Breast epithelium (tissue), 3 donors: ENCODE measurements around the gene MEAK7.

Experiments
- CTCF ChIP-seq, 3 donors: fragments of 450-650 bp; IDR thresholded peaks; one replicate each; pipeline ENCODE4 v1.5.1; 2016 to 2017; ENCODE audit warnings: antibody characterized with exemption in 3 of 3, mild to moderate bottlenecking in 3 of 3, moderate library complexity in 3 of 3
- POLR2A ChIP-seq: fragments of 450-650 bp; IDR thresholded peaks from one replicate; pipeline ENCODE4 v1.6.1; 2016; ENCODE audit warnings: antibody characterized with exemption, mild to moderate bottlenecking, moderate library complexity

GRCh38 chr16:84461029-84461412 is 43.4 kb downstream of the MEAK7 start:
- TF ChIP-seq CTCF (IDR thresholded peaks at IDR 0.05) (no peak), POLR2A (no peak)
